ENCODE measurements around the gene NPIPB2. TPM values are rescaled to one million over a fixed set of nuclear protein-coding genes. Genes with fewer than 3 reads are reported as not detected.

Gene NPIPB2
- total and polyA plus RNA-seq, 2 of the 8 experiments (the other 6 are each of a cell fraction or from before 2014, with no cell fraction given) = 7.5 to 8.3 TPM

DNA sequence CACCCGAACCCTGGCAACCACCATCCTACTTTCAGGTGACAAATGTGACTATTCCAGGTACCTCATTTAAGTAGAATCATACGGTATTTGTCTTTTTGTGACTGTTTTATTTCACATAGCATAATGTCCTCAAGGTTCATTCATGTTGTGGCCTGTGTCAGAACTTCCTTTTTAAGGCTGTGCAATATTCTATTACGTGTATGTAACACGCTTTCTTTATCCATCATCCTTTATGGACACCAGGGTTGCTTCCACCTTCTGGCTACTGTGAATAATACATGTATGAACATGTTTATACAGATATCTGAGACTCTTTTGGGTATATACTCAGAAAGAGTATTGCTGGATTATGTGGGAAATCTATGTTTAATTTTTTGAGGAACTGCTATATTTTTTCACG lies 61.8 kb downstream of the NPIPB2 start:
- no peak overlapping the region for H3K4ac ChIP-seq (replicated peaks; ENCODE audit: insufficient read length, low read depth, low read length)
- no peak overlapping the region for H3K14ac ChIP-seq (ENCODE audit: insufficient read length)
- no peaks in the 10 kb centered on the region for H3K27me3 ChIP-seq (replicated peaks in 1 of 4; ENCODE audit: control insufficient read depth in 3 of 4, extremely low read depth in 1 of 4, insufficient read depth in 3 of 4, low read length in 3 of 4)
- H3K18ac ChIP-seq (ENCODE audit: extremely low read depth, low read length) = no peak overlapping the region
- H3K9me3 ChIP-seq (ENCODE audit: insufficient read depth in 2 of 2, low read depth in 1 of 2, low read length in 1 of 2) = no peaks in the 10 kb centered on the region
- no peak overlapping the region for H2AK5ac ChIP-seq (ENCODE audit: low read depth, low read length)
- H3K4me1 ChIP-seq (replicated peaks in 1 of 4; ENCODE audit: control insufficient read depth in 3 of 4, insufficient read depth in 4 of 4, low read length in 3 of 4) = no peaks in the 10 kb centered on the region
- H3K4me2 ChIP-seq (ENCODE audit: insufficient read depth in 1 of 2, low read depth in 2 of 2, low read length in 2 of 2) = no peak overlapping the region
- no peak overlapping the region for H3K27ac ChIP-seq (ENCODE audit: low read depth, low read length)
- no peak overlapping the region for H2BK20ac ChIP-seq (ENCODE audit: low read length)
- CTCF ChIA-PET (ENCODE audit: partially characterized antibody) = interaction anchor here (0.6 kb wide), 2 partner anchors 12 to 120 kb away, joined by 3 read pairs; no protein-coding TSS in a partner anchor
- no peak for FAIRE-seq
- no peak overlapping the region for H2BK15ac ChIP-seq (ENCODE audit: low read length)
- H2BK12ac ChIP-seq (ENCODE audit: low read depth, low read length) = no peak overlapping the region
- H4K91ac ChIP-seq (replicated peaks; ENCODE audit: insufficient read length, low read length) = no peak overlapping the region
- WGBS, 2 experiments (ENCODE audit: extremely low coverage in 1 of 2, insufficient coverage in 1 of 2, insufficient read length in 1 of 2, insufficient replicate concordance in 2 of 2, low coverage in 1 of 2, low lambda C conversion rate in 2 of 2, missing lambda C conversion rate in 1 of 2) = 92% methylated on average over 5 of the region's 5 CpGs; no CpG with 5 or more reads in 1 of the 2 experiments
- no peak overlapping the region for H4K5ac ChIP-seq (ENCODE audit: insufficient read length, low read depth, low read length)
- no peak overlapping the region for H3K23ac ChIP-seq (ENCODE audit: insufficient read length)
- peaks cover 11 to 77% (median 51%) of the 10 kb centered on the region in 4 experiments for H3K36me3 ChIP-seq (ENCODE audit: control insufficient read depth in 2 of 4, insufficient read depth in 4 of 4, low read length in 3 of 4)
- H2BK120ac ChIP-seq (replicated peaks; ENCODE audit: low read depth, low read length) = no peak overlapping the region
- H4K20me1 ChIP-seq (replicated peaks in 1 of 2; ENCODE audit: control insufficient read depth in 1 of 2, insufficient read depth in 2 of 2, low read length in 2 of 2) = no peaks in the 10 kb centered on the region
- H3K79me2 ChIP-seq (ENCODE audit: control insufficient read depth in 1 of 2, insufficient read depth in 2 of 2, low read length in 2 of 2) = no peaks in the 10 kb centered on the region
- H4K8ac ChIP-seq (ENCODE audit: extremely low read depth, insufficient read depth, low read length) = no peak overlapping the region
- H2AFZ ChIP-seq (ENCODE audit: low read length) = no peak overlapping the region
- POLR2A ChIA-PET (ENCODE audit: partially characterized antibody) = no interaction called here
- no peak overlapping the region for H2BK5ac ChIP-seq (ENCODE audit: low read depth, low read length)
- no peaks in the 10 kb centered on the region for H3K23me2 ChIP-seq (ENCODE audit: low read depth, low read length)
- H3K56ac ChIP-seq (replicated peaks; ENCODE audit: insufficient read length, low read depth, low read length) = no peak overlapping the region
- no peak for DNase-seq (ENCODE audit: low read depth in 1 of 2, low spot score in 2 of 2)
- H3K79me1 ChIP-seq (ENCODE audit: low read depth, low read length) = no peaks in the 10 kb centered on the region
- no peak overlapping the region for H3K4me3 ChIP-seq (ENCODE audit: extremely low read depth in 1 of 4, insufficient read depth in 2 of 4, low read depth in 3 of 4, low read length in 4 of 4)
- H3K9ac ChIP-seq (replicated peaks in 1 of 4; ENCODE audit: extremely low read depth in 1 of 4, low read depth in 3 of 4, low read length in 3 of 4) = no peak overlapping the region
- no peak for TF ChIP-seq CTBP2 (IDR thresholded peaks at IDR 0.05; ENCODE audit: borderline replicate concordance, insufficient read depth, insufficient read length, low read length)
- no peak for TF ChIP-seq SP1 (IDR thresholded peaks at IDR 0.05; ENCODE audit: low read depth, low read length)
- TF ChIP-seq CREB1 (IDR thresholded peaks at IDR 0.05) = no peak
- TF ChIP-seq RFX5 (IDR thresholded peaks at IDR 0.05; ENCODE audit: borderline replicate concordance, low read depth, low read length) = no peak
- TF ChIP-seq SIN3A (conservative IDR thresholded peaks at IDR 0.05 in 1 of 2, IDR thresholded peaks at IDR 0.05 in 1 of 2; ENCODE audit: low read depth in 1 of 2, low read length in 2 of 2) = no peak
- no peak for TF ChIP-seq SAP30 (IDR thresholded peaks at IDR 0.05; ENCODE audit: insufficient read depth, insufficient replicate concordance, low read length)

Data from H1 (cell line).